Stomach smooth muscle (tissue), 2 donors: Measurements from ENCODE around the gene SMG1.

ENCODE experiments used
- H3K27ac ChIP-seq: one replicate; pipeline ENCODE4 v1.7.0; 2013; ENCODE audit warnings: mild to moderate bottlenecking, low read length, inconsistent platforms
- H3K27me3 ChIP-seq, 2 donors: one replicate each; pipeline ENCODE4 v1.7.0; 2013; ENCODE audit warnings: low read length in 2 of 2; ENCODE audit not compliant: insufficient read depth in 2 of 2, control insufficient read depth in 1 of 2
- H3K36me3 ChIP-seq, 2 donors: one replicate each; pipeline ENCODE4 v1.7.0; 2013; ENCODE audit warnings: low read length in 2 of 2; ENCODE audit not compliant: control insufficient read depth in 2 of 2, insufficient read depth in 2 of 2
- H3K4me1 ChIP-seq: one replicate; pipeline ENCODE4 v1.7.0; 2013; ENCODE audit warnings: low read length; ENCODE audit not compliant: control insufficient read depth, insufficient read depth
- H3K4me3 ChIP-seq, 2 donors: one replicate each; pipeline ENCODE4 v1.7.0; 2013; ENCODE audit warnings: low read length in 2 of 2
- H3K9ac ChIP-seq, 2 donors: one replicate each; pipeline ENCODE4 v1.7.0; 2013; ENCODE audit warnings: low read length in 2 of 2, mild to moderate bottlenecking in 1 of 2
- H3K9me3 ChIP-seq, 2 donors: one replicate each; pipeline ENCODE4 v1.7.0; 2013; ENCODE audit warnings: low read length in 2 of 2; ENCODE audit not compliant: control insufficient read depth in 2 of 2
- donor health status: healthy.
- donor health status: Pancreatic carcinoma.

The SMG1 gene

GRCh38 chr16:18799500-18799899 is 126.7 kb downstream of the SMG1 start:
- peaks cover 14% of the 10 kb centered on the region for H3K4me1 ChIP-seq
- H3K27me3 ChIP-seq = no peaks in the 10 kb centered on the region
- H3K27ac ChIP-seq = no peak overlapping the region
- peaks cover 5 to 12% of the 10 kb centered on the region in 2 donors for H3K36me3 ChIP-seq
- H3K9ac ChIP-seq = peak overlapping the region in 1 of 2 donors; percentile 91
- H3K9me3 ChIP-seq = no peaks in the 10 kb centered on the region
- no peak overlapping the region for H3K4me3 ChIP-seq

- Histone ChIP-seq H3K27me3 (no peaks in the 10 kb centered on the region), H3K4me1 (peaks cover 14% of the 10 kb centered on the region), H3K4me3 (no peak overlapping the region), H3K36me3 (peaks cover 19 to 25% of the 10 kb centered on the region in 2 donors), H3K9ac (no peak overlapping the region), H3K9me3 (no peaks in the 10 kb centered on the region), H3K27ac (no peak overlapping the region)
These were observed 128.5 kb downstream of the SMG1 start for GRCh38 chr16:18797746-18798145.

GRCh38 chr16:18796377-18796776 is 129.8 kb downstream of the SMG1 start:
- peaks cover 9% of the 10 kb centered on the region for H3K4me1 ChIP-seq
- no peak overlapping the region for H3K9ac ChIP-seq
- no peaks in the 10 kb centered on the region for H3K9me3 ChIP-seq
- no peak overlapping the region for H3K4me3 ChIP-seq
- peaks cover 19 to 26% of the 10 kb centered on the region in 2 donors for H3K36me3 ChIP-seq
- no peaks in the 10 kb centered on the region for H3K27me3 ChIP-seq
- no peak overlapping the region for H3K27ac ChIP-seq

GRCh38 chr16:18792836-18793433 is 133.3 kb downstream of the SMG1 start:
- Histone ChIP-seq H3K36me3 (peaks cover 19 to 32% of the 10 kb centered on the region in 2 donors), H3K27ac (no peak overlapping the region)

GRCh38 chr16:18789850-18790706 is 136.1 kb downstream of the SMG1 start, which contains the start of gene RPS15A:
Gene RPS15A, minus strand, starts transcription at chr16:18790334. Its CDS starts 1,221 bp downstream, at chr16:18789113.
- Histone ChIP-seq H3K36me3 (peaks cover 33 to 37% of the 10 kb centered on the region in 2 donors), H3K4me1 (peaks cover 31% of the 10 kb centered on the region), H3K27ac (peak within 1 kb of the TSS; percentile 79), H3K27me3 (no peaks in the 10 kb centered on the region), H3K9me3 (no peaks in the 10 kb centered on the region), H3K9ac (peak within 1 kb of the TSS; percentile 96 to 98), H3K4me3 (peak within 1 kb of the TSS; percentile 86 to 99)

More at GRCh38 chr16:18792836-18793433, 133.3 kb downstream of the SMG1 start:
- Histone ChIP-seq H3K4me1 (peaks cover 13% of the 10 kb centered on the region), H3K27me3 (no peaks in the 10 kb centered on the region), H3K4me3 (no peak overlapping the region), H3K9ac (no peak overlapping the region), H3K9me3 (no peaks in the 10 kb centered on the region)

- Histone ChIP-seq H3K9me3 (no peaks in the 10 kb centered on the region), H3K4me1 (peaks cover 31% of the 10 kb centered on the region), H3K4me3 (peak overlapping the region; percentile 86 to 99), H3K36me3 (peaks cover 35 to 43% of the 10 kb centered on the region in 2 donors), H3K27ac (peak overlapping the region; percentile 79), H3K9ac (peak overlapping the region; percentile 96 to 98), H3K27me3 (no peaks in the 10 kb centered on the region)
These were observed 136.7 kb downstream of the SMG1 start for GRCh38 chr16:18789515-18789849.

- H3K9ac ChIP-seq = peak overlapping the region; percentile 96 to 98
- H3K9me3 ChIP-seq = no peaks in the 10 kb centered on the region
- H3K36me3 ChIP-seq = peaks cover 37 to 40% of the 10 kb centered on the region in 2 donors
- H3K27me3 ChIP-seq = no peaks in the 10 kb centered on the region
- H3K4me1 ChIP-seq = peaks cover 31% of the 10 kb centered on the region
- peak overlapping the region; percentile 86 to 99 for H3K4me3 ChIP-seq
- H3K27ac ChIP-seq = peak overlapping the region; percentile 79
These were observed 137.2 kb downstream of the SMG1 start for GRCh38 chr16:18788828-18789514.

GRCh38 chr16:18784917-18785623 is 141.1 kb downstream of the SMG1 start:
- H3K9me3 ChIP-seq = no peaks in the 10 kb centered on the region
- peak overlapping the region; percentile 42 for H3K27ac ChIP-seq
- H3K4me1 ChIP-seq = peaks cover 31% of the 10 kb centered on the region
- no peak overlapping the region for H3K4me3 ChIP-seq
- no peaks in the 10 kb centered on the region for H3K27me3 ChIP-seq
- H3K9ac ChIP-seq = peak overlapping the region in 1 of 2 donors; percentile 58
- H3K36me3 ChIP-seq = peaks cover 41 to 46% of the 10 kb centered on the region in 2 donors

- Histone ChIP-seq H3K27me3 (no peaks in the 10 kb centered on the region), H3K4me3 (no peak overlapping the region), H3K36me3 (peaks cover 41 to 46% of the 10 kb centered on the region in 2 donors), H3K27ac (no peak overlapping the region), H3K9me3 (no peaks in the 10 kb centered on the region), H3K9ac (no peak overlapping the region), H3K4me1 (peaks cover 23% of the 10 kb centered on the region)
These were observed 142.5 kb downstream of the SMG1 start for GRCh38 chr16:18783430-18784341.
